Dendritic cell treated with granulocyte-macrophage colony-stimulating factor and Interleukin-4, amounts not matched to agents 40 ng/mL and 50 ng/mL, for 4 days (primary cell): ENCODE measurements around the gene POFUT1.
A peak's percentile ranks its signal among the peaks of the same experiment; 100 is the strongest.

Source experiments
- H3K27ac Mint-ChIP-seq: one replicate; pipeline ENCODE4 v1.8.0; 2022; ENCODE audit warnings: mild to moderate bottlenecking, mixed read lengths
- H3K27me3 Mint-ChIP-seq: one replicate; pipeline ENCODE4 v1.8.0; 2022; ENCODE audit warnings: mild to moderate bottlenecking, mixed read lengths
- H3K36me3 Mint-ChIP-seq: one replicate; pipeline ENCODE4 v1.8.0; 2022; ENCODE audit warnings: low read depth, mixed read lengths
- H3K4me1 Mint-ChIP-seq: one replicate; pipeline ENCODE4 v1.8.0; 2022; ENCODE audit warnings: low read depth, mixed read lengths
- H3K4me3 Mint-ChIP-seq: one replicate; pipeline ENCODE4 v1.8.0; 2022; ENCODE audit warnings: mild to moderate bottlenecking, moderate library complexity, mixed read lengths
- H3K9me3 Mint-ChIP-seq: one replicate; pipeline ENCODE4 v1.8.0; 2022; ENCODE audit warnings: mixed read lengths
- intact Hi-C: fragments of 100-400 bp; cut with micrococcal nuclease; formaldehyde crosslinking; loops from one replicate; pipeline ENCODE4 v1.15.0; 2022

The POFUT1 gene

GRCh38 chr20:32179515-32179914 is 28.2 kb upstream of the POFUT1 start:
- intact Hi-C loops: no loop called here
- no peak overlapping the region for H3K4me3 Mint-ChIP-seq
- peaks cover 6% of the 10 kb centered on the region for H3K36me3 Mint-ChIP-seq
- no peaks in the 10 kb centered on the region for H3K9me3 Mint-ChIP-seq
- H3K27ac Mint-ChIP-seq: no peak overlapping the region
- peaks cover 9% of the 10 kb centered on the region for H3K4me1 Mint-ChIP-seq
- no peaks in the 10 kb centered on the region for H3K27me3 Mint-ChIP-seq

- Mint-ChIP-seq H3K9me3 (no peaks in the 10 kb centered on the region), H3K36me3 (peaks cover 6% of the 10 kb centered on the region), H3K27me3 (no peaks in the 10 kb centered on the region), H3K4me1 (peaks cover 9% of the 10 kb centered on the region), H3K4me3 (no peak overlapping the region), H3K27ac (no peak overlapping the region)
- intact Hi-C loops: no loop called here
These were observed 27.7 kb upstream of the POFUT1 start for GRCh38 chr20:32179934-32180333.

- Mint-ChIP-seq H3K9me3 (no peaks in the 10 kb centered on the region), H3K27ac (no peak overlapping the region), H3K36me3 (no peaks in the 10 kb centered on the region), H3K27me3 (no peaks in the 10 kb centered on the region), H3K4me3 (no peak overlapping the region), H3K4me1 (peaks cover 9% of the 10 kb centered on the region)
- intact Hi-C loops: no loop called here
These were observed 26.1 kb upstream of the POFUT1 start for GRCh38 chr20:32181606-32182005.

- Mint-ChIP-seq H3K4me1 (peaks cover 9% of the 10 kb centered on the region), H3K27me3 (peaks cover 1% of the 10 kb centered on the region), H3K4me3 (no peak overlapping the region), H3K36me3 (no peaks in the 10 kb centered on the region), H3K27ac (no peak overlapping the region), H3K9me3 (no peaks in the 10 kb centered on the region)
- intact Hi-C loops: no loop called here
These were observed 23.6 kb upstream of the POFUT1 start for GRCh38 chr20:32183947-32184635.

GRCh38 chr20:32184961-32185603 is 22.6 kb upstream of the POFUT1 start:
- intact Hi-C loops: no loop called here
- no peak overlapping the region for H3K4me3 Mint-ChIP-seq
- no peaks in the 10 kb centered on the region for H3K9me3 Mint-ChIP-seq
- peaks cover 9% of the 10 kb centered on the region for H3K4me1 Mint-ChIP-seq
- H3K36me3 Mint-ChIP-seq: no peaks in the 10 kb centered on the region
- peaks cover 8% of the 10 kb centered on the region for H3K27me3 Mint-ChIP-seq
- H3K27ac Mint-ChIP-seq: no peak overlapping the region

- no peak overlapping the region for H3K4me3 Mint-ChIP-seq
- peaks cover 15% of the 10 kb centered on the region for H3K27me3 Mint-ChIP-seq
- intact Hi-C loops: no loop called here
- no peaks in the 10 kb centered on the region for H3K9me3 Mint-ChIP-seq
- H3K36me3 Mint-ChIP-seq: no peaks in the 10 kb centered on the region
- H3K4me1 Mint-ChIP-seq: peaks cover 18% of the 10 kb centered on the region
- H3K27ac Mint-ChIP-seq: no peak overlapping the region
These were observed 21.2 kb upstream of the POFUT1 start for GRCh38 chr20:32186506-32186905.

- Mint-ChIP-seq H3K27me3 (peaks cover 15% of the 10 kb centered on the region), H3K9me3 (no peaks in the 10 kb centered on the region), H3K4me1 (peaks cover 14% of the 10 kb centered on the region), H3K4me3 (no peak overlapping the region), H3K27ac (no peak overlapping the region), H3K36me3 (peaks cover 10% of the 10 kb centered on the region)
- intact Hi-C loops: no loop called here
These were observed 19.1 kb upstream of the POFUT1 start for GRCh38 chr20:32188376-32189122.

- H3K4me1 Mint-ChIP-seq: peaks cover 19% of the 10 kb centered on the region
- intact Hi-C loops: no loop called here
- H3K36me3 Mint-ChIP-seq: peaks cover 15% of the 10 kb centered on the region
- H3K9me3 Mint-ChIP-seq: no peaks in the 10 kb centered on the region
- no peak overlapping the region for H3K27ac Mint-ChIP-seq
- peaks cover 15% of the 10 kb centered on the region for H3K27me3 Mint-ChIP-seq
- no peak overlapping the region for H3K4me3 Mint-ChIP-seq
These were observed 18.6 kb upstream of the POFUT1 start for GRCh38 chr20:32189123-32189410.

- H3K9me3 Mint-ChIP-seq: no peaks in the 10 kb centered on the region
- peak overlapping the region; percentile 80 for H3K4me3 Mint-ChIP-seq
- peaks cover 22% of the 10 kb centered on the region for H3K36me3 Mint-ChIP-seq
- peaks cover 15% of the 10 kb centered on the region for H3K27me3 Mint-ChIP-seq
- intact Hi-C loops: no loop called here
- peaks cover 24% of the 10 kb centered on the region for H3K4me1 Mint-ChIP-seq
- H3K27ac Mint-ChIP-seq: peak overlapping the region; percentile 21
These were observed 17.7 kb upstream of the POFUT1 start for GRCh38 chr20:32189691-32190615.

- Mint-ChIP-seq H3K27ac (no peak overlapping the region), H3K9me3 (no peaks in the 10 kb centered on the region), H3K27me3 (peaks cover 15% of the 10 kb centered on the region), H3K4me3 (peak overlapping the region; percentile 64), H3K36me3 (peaks cover 30% of the 10 kb centered on the region), H3K4me1 (peaks cover 33% of the 10 kb centered on the region)
- intact Hi-C loops: no loop called here
These were observed 16.9 kb upstream of the POFUT1 start for GRCh38 chr20:32190616-32191415.

- H3K27ac Mint-ChIP-seq: no peak overlapping the region
- H3K4me3 Mint-ChIP-seq: no peak overlapping the region
- intact Hi-C loops: no loop called here
- no peaks in the 10 kb centered on the region for H3K9me3 Mint-ChIP-seq
- H3K4me1 Mint-ChIP-seq: peaks cover 33% of the 10 kb centered on the region
- H3K36me3 Mint-ChIP-seq: peaks cover 36% of the 10 kb centered on the region
- H3K27me3 Mint-ChIP-seq: peaks cover 15% of the 10 kb centered on the region
These were observed 16.3 kb upstream of the POFUT1 start for GRCh38 chr20:32191422-32191821.

- Mint-ChIP-seq H3K27me3 (peaks cover 15% of the 10 kb centered on the region), H3K9me3 (no peaks in the 10 kb centered on the region), H3K27ac (no peak overlapping the region), H3K4me1 (peaks cover 33% of the 10 kb centered on the region), H3K4me3 (no peak overlapping the region), H3K36me3 (peaks cover 41% of the 10 kb centered on the region)
- intact Hi-C loops: no loop called here
These were observed 15.8 kb upstream of the POFUT1 start for GRCh38 chr20:32191873-32192272.

GRCh38 chr20:32192698-32193097 is 15.0 kb upstream of the POFUT1 start:
- H3K27ac Mint-ChIP-seq: no peak overlapping the region
- intact Hi-C loops: no loop called here
- no peaks in the 10 kb centered on the region for H3K9me3 Mint-ChIP-seq
- peaks cover 35% of the 10 kb centered on the region for H3K4me1 Mint-ChIP-seq
- H3K36me3 Mint-ChIP-seq: peaks cover 49% of the 10 kb centered on the region
- peaks cover 15% of the 10 kb centered on the region for H3K27me3 Mint-ChIP-seq
- H3K4me3 Mint-ChIP-seq: no peak overlapping the region
